ENCODE results near the gene GCH1.

GCH1 gene

DNA sequence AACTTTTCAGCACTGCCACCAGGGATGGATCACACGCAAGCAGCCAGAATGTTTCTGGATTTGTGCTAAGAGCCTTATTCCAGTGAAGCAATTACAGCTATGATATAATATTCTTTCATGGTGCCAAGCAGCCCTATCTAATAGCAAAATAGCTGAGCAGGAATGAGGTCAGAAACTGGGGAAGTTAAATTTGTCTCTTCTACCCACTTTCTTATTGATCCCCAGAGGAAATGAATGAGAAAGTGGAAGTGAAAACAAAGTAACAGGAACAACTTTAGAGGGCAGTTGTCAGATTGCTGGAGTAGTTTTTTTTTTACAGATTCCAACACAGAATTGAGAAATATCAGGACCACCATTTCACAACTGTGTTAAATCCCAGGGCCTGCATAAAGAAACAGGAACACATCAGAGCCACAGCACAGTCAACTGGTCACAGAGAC is 44.8 kb downstream of the GCH1 start:
- no peak for DNase-seq

DNA sequence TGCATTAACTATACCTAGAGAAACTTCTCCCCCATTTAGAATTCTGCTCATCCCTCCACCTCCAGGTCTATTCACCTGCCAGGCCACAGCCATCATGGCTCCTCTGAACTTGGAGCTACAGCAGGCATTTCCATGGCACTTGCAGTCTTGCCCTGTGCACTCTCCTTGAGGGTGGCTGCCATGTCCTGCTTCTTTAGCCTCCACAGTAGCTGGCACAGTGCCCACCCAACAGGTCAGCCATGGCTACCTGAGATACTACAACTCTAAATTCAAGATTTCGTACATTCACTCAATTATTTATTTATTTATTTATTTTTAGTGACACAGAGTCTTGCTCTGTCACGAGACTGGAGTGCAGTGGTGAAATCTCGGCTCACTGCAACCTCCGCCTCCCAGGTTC is 46.5 kb downstream of the GCH1 start:
- DNase-seq, result no peak

DNA sequence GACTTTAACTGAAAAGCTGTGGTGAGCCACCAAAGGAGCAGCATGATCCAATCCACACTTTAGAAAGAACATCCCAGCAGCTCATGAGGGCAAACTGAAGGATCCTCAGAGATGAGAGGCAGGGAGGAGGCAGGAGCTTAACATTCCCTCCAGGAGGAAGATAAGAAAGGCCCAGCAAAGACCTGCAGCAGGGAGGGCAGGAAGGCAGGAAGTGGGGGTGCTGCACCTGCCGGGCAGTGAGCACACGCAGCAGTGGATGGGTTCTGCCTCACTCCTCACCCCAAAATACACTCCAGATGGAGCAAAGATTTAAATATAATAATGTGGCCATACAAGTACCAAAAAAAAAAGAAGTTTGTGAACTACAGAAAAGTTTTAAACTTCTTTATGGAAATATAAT is 48.4 kb downstream of the GCH1 start:
- no peak for DNase-seq

DNA sequence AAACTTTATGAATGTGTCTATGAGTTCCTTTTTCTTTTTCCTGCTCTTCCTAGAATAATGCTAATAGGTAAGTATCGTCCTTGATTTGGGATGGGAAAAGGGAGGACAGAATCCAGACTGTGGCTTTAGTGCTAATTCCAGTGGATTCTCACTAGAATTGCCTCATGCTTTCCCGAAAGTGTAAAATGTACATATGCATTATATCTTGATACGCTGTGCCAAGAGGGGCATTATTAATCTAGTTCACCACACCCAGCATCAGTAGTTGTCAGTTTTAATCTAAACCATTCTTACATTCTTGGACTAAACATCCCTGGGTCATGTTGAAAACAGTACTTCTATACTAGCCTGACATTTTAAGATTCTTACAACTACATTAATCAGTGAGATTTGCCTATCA is 49.3 kb downstream of the GCH1 start:
- DNase-seq, result no peak

DNA sequence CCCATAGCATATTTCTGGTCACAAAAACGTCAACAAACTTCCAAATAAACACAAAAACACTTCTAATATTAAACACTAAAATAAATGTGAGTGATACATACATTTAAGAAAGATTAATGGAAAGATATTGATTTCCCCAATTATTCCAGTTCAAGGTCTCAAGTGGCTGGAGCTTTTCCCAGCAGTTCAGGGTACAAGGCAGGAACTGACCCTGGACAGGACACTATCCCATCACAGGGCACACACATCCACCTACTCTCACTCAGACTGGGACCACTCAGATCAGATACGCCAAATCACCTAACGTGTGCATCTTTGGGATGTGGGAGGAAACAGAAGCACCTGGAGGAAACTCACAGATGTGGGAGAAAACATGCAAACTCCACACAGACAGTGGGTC is 50.4 kb downstream of the GCH1 start:
- no peak for DNase-seq

DNA sequence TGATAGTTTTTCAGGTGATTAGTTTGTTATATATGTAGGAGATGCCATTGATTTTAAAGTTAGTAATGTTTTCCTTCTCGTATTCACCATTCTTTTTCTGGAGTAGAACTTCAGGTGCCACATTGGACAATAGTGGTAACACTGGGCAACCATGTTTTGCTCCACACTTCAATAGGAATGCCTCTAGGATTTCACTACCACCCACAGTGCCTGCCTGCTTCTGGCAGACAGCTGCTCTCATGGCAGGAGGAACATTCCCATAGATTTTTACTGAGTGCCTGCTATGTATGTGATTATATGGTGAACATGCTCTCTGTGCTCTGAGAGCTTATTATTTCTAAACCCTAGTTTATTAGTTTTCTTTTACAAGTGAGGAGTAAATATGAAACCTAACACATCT is 53.7 kb downstream of the GCH1 start:
- DNase-seq, result no peak

DNA sequence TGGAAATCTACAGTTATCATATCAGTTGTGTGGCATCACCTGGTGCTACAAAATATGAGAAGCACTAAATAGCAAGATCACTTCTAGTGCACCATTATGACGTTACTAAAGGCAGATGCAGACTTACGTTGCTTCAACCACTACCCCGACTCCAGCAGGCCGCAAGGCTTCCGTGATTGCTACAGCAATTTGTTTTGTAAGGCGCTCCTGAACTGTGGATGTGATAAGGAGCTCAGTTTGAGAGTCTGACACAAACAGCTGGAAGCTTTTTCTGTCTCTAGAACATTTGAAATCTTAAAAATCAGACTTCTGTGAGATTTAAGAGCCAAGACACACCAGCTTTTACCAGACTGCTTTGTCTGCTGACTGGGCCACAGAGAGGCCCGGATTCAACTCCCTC is 57.0 kb downstream of the GCH1 start:
- DNase-seq, result no peak

DNA sequence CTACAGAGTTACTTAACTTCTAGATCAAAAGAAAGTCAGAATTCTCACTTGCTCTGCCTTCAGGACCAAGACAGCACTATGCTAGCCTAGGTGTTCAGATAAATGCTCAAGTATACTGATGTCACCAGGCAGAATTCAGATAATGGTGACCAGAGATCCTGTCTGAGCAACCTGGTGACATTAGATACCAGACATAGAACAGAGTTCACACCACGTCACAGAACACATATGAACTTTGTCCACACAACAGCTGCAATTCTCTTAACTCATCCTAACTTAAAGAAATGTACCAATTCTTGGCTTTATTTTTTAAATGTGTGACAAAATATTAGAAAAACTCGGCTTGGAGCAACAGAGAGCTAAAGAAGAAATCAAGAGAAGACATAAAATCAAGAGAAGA is 58.1 kb downstream of the GCH1 start:
- no peak for DNase-seq

DNA sequence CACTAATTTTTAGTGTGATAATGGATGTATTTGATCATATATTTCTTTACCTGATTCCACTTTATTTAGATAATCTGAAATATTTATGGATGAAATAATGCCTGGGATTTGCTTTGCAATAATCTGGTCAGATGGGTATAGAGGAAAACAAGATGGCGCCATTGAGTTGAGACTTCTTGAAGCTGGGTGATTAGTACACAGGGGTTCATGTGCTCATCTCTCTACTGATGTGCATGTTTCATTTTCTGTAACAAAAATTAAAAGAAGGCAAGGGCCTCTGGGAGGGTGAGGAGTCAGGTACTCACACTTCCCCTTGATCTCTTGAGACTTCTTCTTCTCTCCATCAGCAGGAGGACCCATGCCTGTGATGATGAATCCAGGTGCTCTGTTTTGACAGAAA is 61.8 kb downstream of the GCH1 start:
- DNase-seq, result no peak

DNA sequence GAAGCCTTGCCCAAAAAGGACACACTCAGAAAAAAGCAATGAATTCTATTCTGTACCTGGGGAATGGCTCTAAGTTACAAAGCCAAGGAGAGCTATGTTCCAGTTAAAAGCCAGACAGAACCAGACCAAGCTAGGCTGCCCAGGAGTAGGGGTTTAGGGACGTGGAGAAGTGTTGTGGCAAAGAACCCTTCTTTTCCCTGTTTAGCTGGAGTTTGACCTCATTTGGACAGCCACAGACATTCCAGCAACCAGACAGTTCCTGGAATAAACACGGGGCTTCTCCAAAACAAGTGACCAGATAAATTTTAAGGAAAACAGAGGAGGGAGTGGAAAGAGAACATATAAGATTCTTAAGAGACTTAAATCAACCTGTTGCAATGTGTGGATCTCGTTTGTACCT is 62.3 kb downstream of the GCH1 start:
- DNase-seq, result no peak

DNA sequence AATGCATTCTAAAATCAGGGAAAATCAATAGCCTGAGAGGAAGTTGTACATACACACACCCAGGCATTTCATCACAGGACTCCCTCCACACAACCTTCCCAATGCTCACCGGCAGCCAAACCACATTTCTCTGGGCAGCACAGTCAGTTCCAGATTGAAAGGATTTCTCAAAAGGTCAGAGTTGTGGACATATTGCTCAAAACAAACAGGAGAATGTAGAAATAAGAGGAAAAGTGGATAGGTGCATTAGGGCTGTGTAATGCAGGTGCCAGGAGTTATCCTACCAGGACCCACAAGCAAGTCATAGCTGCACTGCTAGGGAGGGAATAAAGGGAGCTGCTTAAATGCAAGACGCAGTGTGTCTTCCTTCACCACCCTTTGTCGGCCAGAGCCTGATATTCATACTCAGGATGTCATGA is 62.9 kb downstream of the GCH1 start:
- DNase-seq, result no peak

DNA sequence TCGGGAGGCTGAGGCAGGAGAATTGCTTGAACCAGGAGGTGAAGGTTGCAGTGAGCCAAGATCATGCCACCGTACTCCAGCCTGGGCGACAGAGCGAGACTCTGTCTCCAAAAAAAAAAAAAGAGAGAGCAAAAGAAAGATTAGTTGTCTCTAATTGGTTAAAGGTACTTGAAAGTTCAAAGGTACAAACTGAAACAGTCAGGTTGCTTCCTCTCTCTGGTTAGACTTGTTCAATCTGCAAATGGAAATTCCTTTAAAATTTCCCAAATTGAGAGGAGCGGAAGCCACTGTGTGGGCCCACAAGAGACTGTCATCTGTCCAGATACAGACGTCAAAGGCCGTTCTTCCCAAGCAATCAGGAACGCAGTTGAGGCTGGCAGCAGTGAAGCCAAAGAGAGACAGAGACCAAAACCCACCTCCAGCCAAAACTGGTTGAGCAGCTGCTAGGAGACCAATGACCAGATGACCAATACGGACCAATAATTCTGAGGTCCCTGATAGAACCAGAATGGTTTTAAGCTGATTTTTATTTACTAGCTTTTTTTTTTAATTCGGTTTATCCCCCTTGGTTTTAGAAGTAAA is 63.6 kb downstream of the GCH1 start:
- no peak for DNase-seq

DNA sequence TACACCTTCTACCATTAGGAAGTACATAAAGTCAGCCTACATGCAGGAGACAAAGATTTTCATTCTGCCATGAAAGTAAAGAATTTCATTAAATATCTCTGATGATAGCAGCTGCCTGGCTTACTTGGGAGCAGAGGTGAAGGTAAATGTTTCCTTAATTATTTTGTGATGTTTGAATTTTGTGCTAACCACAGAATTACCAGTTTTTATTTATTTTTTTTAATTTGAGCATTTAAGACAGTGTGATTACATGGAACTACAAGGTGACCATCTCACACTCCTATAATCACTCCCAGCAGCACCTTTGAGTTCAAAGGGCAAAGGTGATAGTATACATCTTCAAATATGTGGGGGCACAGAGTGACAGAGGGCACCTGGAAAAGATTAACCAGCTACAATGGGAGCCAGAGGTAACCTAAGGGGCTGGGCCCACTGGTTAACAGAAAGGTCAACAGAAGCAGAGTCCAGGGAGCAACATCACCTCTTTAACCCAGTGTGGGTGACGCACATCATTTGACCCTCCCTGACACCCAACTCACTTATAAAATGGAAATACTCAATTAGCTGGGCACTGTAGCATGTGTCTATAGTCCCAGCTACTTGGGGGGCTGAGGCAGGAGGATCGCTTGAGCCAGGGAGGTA is 65.0 kb downstream of the GCH1 start:
- DNase-seq, result no peak

DNA sequence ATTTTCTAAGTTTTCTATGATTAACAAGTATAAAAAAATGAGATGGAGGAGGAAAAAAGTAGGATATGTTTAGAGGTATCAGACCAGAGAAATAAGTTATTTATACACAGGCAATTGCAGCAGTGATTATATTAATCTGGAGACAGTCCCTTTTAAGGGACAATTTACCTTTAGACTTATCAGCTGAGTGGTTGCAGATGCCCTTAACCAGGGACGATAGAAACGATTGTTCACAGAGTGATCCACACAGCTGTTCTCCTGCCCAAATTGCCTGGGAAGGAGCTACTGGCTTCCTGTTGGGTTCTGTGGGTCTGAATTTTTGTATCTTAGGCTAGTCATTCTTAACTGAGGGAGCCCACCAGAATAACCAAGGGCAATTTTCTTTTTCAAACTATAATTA is 66.4 kb downstream of the GCH1 start:
- no peak for DNase-seq

DNA sequence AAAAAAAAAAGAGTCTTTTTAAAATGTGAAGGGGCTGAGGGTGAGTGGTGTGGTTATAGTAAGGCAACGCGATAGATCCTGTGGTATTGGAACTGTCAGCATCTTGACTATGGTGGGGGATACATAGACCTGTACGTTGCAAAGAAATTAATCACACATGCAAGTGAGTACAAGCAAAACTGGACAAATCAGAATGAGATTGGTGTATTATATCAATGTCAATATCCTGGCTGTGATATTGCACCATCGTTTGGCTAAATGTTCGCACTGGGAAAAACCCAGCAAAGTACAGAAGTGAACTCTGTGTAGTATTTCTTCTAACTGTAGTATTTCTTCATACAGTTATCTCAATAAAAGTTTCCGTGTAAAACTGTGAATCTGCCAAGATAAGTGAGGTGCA is 67.9 kb downstream of the GCH1 start:
- DNase-seq, result no peak

DNA sequence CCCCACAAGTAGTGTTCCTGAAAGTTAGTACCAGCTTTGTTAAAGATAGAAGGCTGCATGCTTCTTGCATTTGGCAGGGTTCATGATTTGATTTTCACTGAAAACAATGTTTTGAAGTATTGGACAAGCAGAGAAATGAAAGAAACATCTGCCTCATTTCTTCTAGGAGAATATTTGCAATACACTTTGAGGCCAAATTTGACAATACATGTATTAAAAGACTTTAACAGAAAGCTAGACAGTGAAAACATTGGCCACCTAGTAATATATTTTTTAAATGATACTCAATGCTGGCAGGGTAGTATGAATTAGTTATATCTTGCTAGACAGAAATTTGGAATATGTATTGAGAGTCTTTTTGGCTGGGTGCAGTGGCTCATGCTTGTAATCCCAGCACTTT is 68.5 kb downstream of the GCH1 start:
- DNase-seq, result no peak

DNA sequence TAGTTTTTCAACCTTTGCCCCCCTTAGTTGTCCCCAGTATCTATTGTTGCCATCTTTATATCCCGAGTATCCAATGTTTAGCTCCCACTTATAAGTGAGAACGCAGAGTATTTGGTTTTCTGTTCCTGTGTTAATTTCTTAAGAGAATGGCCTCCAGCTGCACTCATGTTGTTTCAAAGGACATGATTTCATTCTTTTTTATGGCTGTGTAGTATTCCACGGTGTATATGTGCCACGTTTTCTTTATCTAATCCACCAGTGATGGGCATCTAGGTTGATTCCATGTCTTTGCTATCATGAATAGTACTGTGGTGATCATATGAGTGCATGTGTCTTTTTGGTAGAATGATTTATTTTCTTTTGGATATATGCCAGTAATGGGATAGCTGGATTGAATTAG is 72.0 kb downstream of the GCH1 start:
- DNase-seq, result no peak

DNA sequence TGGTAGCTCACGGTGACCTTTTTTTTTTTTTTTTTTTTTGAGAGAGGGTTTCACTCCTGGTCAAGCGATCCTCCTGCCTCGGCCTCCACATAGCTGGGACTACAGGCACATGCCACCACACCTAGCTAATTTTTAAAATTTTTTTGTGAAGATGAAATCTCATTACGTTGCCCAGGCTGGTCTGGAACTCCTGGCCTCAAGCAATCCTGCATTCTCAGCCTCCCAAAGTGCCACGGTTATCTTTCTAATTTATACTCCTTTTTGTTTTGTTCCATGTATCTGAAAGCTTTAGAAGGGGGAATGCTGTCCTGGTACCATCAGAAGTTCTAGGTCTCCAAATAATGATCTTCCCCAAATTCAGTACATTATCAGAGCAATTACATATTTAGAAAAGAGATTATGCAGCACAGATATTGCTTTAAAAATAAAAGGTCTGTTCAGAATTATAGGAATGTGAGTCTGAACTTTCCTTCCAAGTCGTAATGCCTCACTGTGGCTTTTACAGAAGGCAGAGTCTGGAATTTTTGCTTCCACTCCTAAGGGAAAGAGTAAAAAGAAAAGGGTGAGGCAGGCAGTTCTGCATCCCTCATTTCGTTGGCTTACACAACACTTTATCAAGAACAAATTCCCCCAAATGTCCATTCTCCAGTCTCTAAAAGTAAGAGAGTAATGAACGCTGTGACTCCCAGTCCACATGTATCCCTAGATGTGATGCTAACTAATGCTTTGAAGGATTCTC is 73.0 kb downstream of the GCH1 start:
- no peak for DNase-seq

DNA sequence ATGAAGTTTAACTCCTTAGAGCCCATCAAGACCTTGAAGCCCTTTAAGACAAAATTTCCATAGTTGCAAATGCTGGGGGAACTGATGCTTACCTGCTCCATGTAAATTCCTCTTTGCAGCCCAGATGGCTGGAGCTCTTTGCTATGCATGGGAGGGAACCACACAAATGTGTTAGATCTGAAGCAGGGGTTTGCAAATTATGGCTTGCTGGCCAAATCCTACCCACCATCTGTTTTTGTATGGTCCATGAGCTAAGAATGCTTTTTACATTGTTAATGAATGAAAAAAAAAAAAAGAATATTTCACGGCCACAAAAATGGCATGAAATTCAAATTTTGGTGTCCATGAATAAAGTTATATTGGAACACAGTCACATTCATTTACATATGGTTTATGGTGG is 74.6 kb downstream of the GCH1 start:
- DNase-seq, result no peak

DNA sequence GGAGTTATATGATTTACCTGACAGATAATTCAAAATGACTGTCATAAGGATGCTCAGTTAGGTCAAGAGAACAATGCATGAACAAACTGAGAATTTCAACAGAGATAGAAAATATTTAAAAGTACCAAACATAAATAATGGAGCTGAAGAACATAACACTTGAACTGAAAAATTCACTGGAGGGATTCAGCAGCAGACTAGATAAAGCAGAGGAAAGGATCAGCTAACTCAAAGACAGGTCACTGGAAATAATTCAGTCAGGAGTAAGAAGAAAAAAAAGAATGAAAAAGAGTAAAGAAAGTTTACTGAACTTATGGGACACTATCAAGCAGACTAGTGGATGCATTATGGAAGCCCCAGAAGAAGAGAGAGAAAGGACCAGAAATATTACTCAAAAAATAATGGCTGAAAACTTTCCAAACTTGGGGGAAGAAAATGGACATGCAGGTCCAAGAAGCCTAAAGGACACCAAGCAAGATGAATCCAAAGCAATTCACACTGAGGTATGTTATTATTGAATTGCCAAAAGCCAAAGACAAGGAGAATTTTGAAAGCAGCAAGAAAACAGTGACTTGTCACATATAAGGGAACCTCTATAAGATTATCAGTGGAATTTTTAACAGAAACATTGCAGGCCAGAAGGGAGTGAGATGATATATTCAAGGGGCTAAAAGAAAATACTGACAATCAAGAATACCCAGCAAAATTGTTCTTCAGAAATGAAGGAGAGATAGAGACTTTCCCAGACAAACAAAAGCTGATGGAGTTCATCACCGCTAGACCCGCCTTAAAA is 78.7 kb downstream of the GCH1 start:
- DNase-seq, result no peak

DNA sequence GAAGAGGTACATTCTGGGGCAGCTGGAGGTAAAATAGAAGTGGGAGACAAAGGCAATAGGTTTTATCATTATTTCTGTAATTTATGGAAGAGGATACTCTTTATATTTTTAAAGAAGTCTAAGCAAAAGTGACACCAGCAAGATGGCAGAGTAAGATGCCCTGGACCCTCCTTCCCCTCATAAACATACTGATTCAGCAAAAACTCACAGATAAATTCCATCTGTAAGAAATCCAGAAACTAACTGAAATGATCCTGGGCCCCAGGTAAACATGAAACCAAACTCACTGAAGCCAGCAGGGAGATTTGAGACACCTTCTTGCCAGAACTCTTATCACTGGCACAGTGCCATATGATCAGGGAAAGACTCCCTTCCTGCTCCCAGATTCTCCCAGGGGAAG is 79.9 kb downstream of the GCH1 start:
- no peak for DNase-seq

DNA sequence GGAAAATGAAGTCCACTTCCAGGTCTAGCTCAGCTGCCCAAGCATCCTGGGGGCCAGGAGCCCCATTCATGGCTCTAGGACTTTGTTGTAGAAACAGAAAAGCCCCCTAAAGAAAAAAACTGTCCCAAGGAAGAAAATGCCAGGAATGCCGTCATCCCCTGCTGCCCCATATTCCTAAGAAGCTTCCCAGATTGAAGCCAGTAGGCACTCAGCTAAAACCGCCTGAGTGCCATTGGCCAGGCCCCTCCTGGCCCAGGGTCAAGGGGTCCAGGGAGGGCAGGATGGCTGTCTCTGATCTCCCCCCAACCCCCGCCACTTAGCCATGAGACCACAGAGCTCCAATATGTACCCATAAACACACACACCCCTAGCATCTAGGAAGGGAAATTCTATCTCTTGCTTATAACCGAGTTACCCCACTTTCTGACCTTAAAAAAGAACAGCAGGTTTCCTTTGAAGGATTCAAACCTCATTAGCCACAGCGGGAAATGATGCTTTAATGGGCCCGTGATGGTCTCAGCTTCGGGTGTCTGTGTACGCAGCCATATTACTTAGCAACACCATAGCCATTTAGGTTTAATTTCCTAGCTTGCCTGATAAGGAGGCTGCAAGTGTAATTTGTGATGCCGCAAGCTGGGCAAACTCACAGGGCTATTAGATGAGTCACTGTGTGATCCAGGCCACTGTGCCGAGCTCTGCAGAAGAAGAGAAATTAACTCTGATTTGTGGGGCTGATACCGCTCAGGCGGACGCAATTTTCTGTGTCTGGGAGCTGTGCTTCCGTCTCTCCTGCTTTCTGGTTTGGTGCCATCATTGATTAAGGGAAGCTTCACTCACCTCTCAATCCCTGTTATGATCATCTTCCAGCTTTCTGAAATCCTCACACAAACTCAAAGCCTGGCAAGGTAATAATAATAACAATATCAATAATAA is 84.2 kb downstream of the GCH1 start:
- DNase-seq, result no peak

DNA sequence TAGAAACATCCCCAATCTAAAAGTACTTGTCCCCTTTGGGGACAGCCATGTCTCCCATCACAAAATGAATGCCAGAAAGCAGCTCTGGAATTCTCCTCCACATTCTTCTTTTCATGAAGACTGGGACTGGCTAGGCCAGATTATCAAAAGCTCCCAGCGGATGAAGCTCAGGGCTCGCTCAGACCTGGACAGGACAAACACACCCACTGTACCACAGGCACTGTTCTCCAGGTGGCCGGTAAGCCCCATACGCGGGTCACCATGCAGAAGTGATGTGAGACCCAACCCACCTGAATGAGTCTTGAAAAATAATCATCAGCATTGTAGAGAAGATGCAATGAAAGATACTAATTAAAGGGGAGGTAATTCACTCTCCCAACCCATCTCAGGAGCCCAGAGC is 85.1 kb downstream of the GCH1 start:
- DNase-seq, result no peak

Data from NCI-H1694 treated with DMSO at 0.1 percent for 48 hours (cell line).